Heart left ventricle (tissue), 13 donors: ENCODE measurements around the gene B4GALT1.

ENCODE experiments used
- CTCF ChIP-seq, 12 donors: fragments of 200-600 bp; sonication (generic) in 4 of 12; IDR thresholded peaks; one replicate each; pipeline versions ENCODE4 v1.5.0 to v1.8.0; 2018 to 2022; ENCODE audit warnings: antibody characterized with exemption in 12 of 12, mild to moderate bottlenecking in 5 of 12
- POLR2A ChIP-seq, 2 donors: fragments of 450-650 bp; IDR thresholded peaks; one replicate each; pipeline ENCODE4 v1.6.1; 2017; ENCODE audit warnings: antibody characterized with exemption in 2 of 2, mild to moderate bottlenecking in 2 of 2, moderate library complexity in 2 of 2
- donor health status: ischemic (EF 13 %, LVEDD 7.1; RV severe dilation, severe dysfunction).
- donor health status: DM: no; HTN: yes; CAD: no.
- donor health status: DM: no; HTN: no; CAD: no.
- donor health status: ischemic (EF 25% LVEDD 6.9; RV normal size, moderate dysfunction).
- donor health status: ischemic (EF 25% LVEDD 5.7; RV mildly dilated, moderate dysfunction).
- donor health status: ischemic (EF 35%, LVEDD 5.7; RV mildly dilated, moderate dysfunction).
- donor health status: nonischemic (EF 11% LVEDD 7.7; RV severe dilation, severe dysfunction).
- donor health status: DM: yes; HTN: yes; CAD: no.
- donor health status: PGD.
- donor health status: ischemic (EF 29% LVEDD 5.4; RV normal size, mild dysfunction).
- donor health status: nonischemic (EF 23%, LVEDD 6.1; RV moderate dilation, normal function).

- no peak for TF ChIP-seq CTCF (IDR thresholded peaks at IDR 0.05)
- TF ChIP-seq POLR2A (IDR thresholded peaks at IDR 0.05): no peak
Measured at GRCh38 chr9:33161011-33161588, 6.0 kb downstream of the B4GALT1 start.
